H9 (cell line): Measurements from ENCODE around the gene SCD. TPM values are rescaled to one million over a fixed set of nuclear protein-coding genes. Genes with fewer than 3 reads are reported as not detected.

Experiments
- DNase-seq: peaks from one replicate; pipeline ENCODE4 v3.0.0-alpha.2; 2017
- H2AFZ ChIP-seq: one replicate; pipeline ENCODE4 v1.6.1; 2013; ENCODE audit warnings: mild to moderate bottlenecking, low read length, control low read depth, moderate library complexity
- H2AK5ac ChIP-seq: 2 replicates; pipeline ENCODE4 v1.6.1; 2013; ENCODE audit warnings: low read length, control low read depth, mixed read lengths; ENCODE audit not compliant: insufficient read length
- H2BK120ac ChIP-seq: one replicate; pipeline ENCODE4 v1.6.1; 2013; ENCODE audit warnings: low read depth, mild to moderate bottlenecking, low read length, control low read depth, inconsistent platforms; ENCODE audit not compliant: poor library complexity, severe bottlenecking
- H2BK12ac ChIP-seq: 2 replicates; pipeline ENCODE4 v1.6.1; 2013; ENCODE audit warnings: low read length, control low read depth, mixed read lengths, low read depth; ENCODE audit not compliant: insufficient read length
- H2BK15ac ChIP-seq: 2 replicates; pipeline ENCODE4 v1.6.1; 2013; ENCODE audit warnings: low read depth, low read length, control low read depth
- H2BK20ac ChIP-seq: one replicate; pipeline ENCODE4 v1.6.1; 2013; ENCODE audit warnings: low read depth, mild to moderate bottlenecking, low read length, control low read depth, inconsistent platforms; ENCODE audit not compliant: poor library complexity, severe bottlenecking
- H2BK5ac ChIP-seq: 2 replicates; pipeline ENCODE4 v1.6.1; 2013; ENCODE audit warnings: low read length, control low read depth, mixed read lengths; ENCODE audit not compliant: insufficient read length
- H3K14ac ChIP-seq: 2 replicates; pipeline ENCODE4 v1.6.1; 2013; ENCODE audit warnings: low read length, control low read depth; ENCODE audit not compliant: insufficient read depth
- H3K18ac ChIP-seq: 2 replicates; pipeline ENCODE4 v1.6.1; 2013; ENCODE audit warnings: low read depth, mild to moderate bottlenecking, mixed read lengths, low read length, control low read depth; ENCODE audit not compliant: insufficient read length
- H3K23ac ChIP-seq: 2 replicates; pipeline ENCODE4 v1.6.1; 2013; ENCODE audit warnings: low read length, control low read depth, mixed read lengths, low read depth; ENCODE audit not compliant: insufficient read length
- H3K23me2 ChIP-seq: 2 replicates; pipeline ENCODE4 v1.6.1; 2013; ENCODE audit warnings: low read depth, mild to moderate bottlenecking, mixed read lengths, low read length, control low read depth; ENCODE audit not compliant: insufficient read length, poor library complexity, severe bottlenecking
- H3K27ac ChIP-seq: 2 replicates; pipeline ENCODE4 v1.5.1; 2013; ENCODE audit warnings: low read length, control low read depth, mixed read lengths, low read depth; ENCODE audit not compliant: insufficient read length
- H3K27me3 ChIP-seq: 2 replicates; pipeline ENCODE4 v1.6.1; 2013; ENCODE audit warnings: low read length, control low read depth, inconsistent platforms; ENCODE audit not compliant: insufficient read depth
- H3K4ac ChIP-seq: 2 replicates; pipeline ENCODE4 v1.6.1; 2013; ENCODE audit warnings: low read depth, mild to moderate bottlenecking, control low read depth, inconsistent platforms, low read length, moderate library complexity
- H3K4me1 ChIP-seq: 2 replicates; pipeline ENCODE4 v1.6.1; 2013; ENCODE audit warnings: low read length, control low read depth, inconsistent platforms; ENCODE audit not compliant: insufficient read depth
- H3K4me2 ChIP-seq: 2 replicates; pipeline ENCODE4 v1.6.1; 2013; ENCODE audit warnings: low read length, control low read depth, mixed read lengths; ENCODE audit not compliant: insufficient read length, insufficient read depth
- H3K56ac ChIP-seq: 2 replicates; pipeline ENCODE4 v1.6.1; 2013; ENCODE audit warnings: low read depth, mild to moderate bottlenecking, mixed read lengths, low read length, control low read depth; ENCODE audit not compliant: insufficient read length
- H3K79me1 ChIP-seq: 2 replicates; pipeline ENCODE4 v1.6.1; 2013; ENCODE audit warnings: low read depth, mild to moderate bottlenecking, moderate library complexity, low read length, control low read depth, inconsistent platforms; ENCODE audit not compliant: insufficient read depth, poor library complexity, severe bottlenecking
- H3K79me2 ChIP-seq: 2 replicates; pipeline ENCODE4 v1.6.1; 2013; ENCODE audit warnings: low read length, control low read depth, inconsistent platforms; ENCODE audit not compliant: insufficient read depth
- H3K9ac ChIP-seq: 2 replicates; pipeline ENCODE4 v1.6.1; 2013; ENCODE audit warnings: low read length, control low read depth, mixed read lengths; ENCODE audit not compliant: insufficient read length; ENCODE audit errors: extremely low read depth
- H3K9me3 ChIP-seq: one replicate; pipeline ENCODE4 v1.6.1; 2013; ENCODE audit warnings: low read depth, low read length, inconsistent platforms; ENCODE audit not compliant: control insufficient read depth
- H3T11ph ChIP-seq: one replicate; pipeline ENCODE4 v1.6.1; 2013; ENCODE audit warnings: mild to moderate bottlenecking, low read length, control low read depth, inconsistent platforms
- H4K20me1 ChIP-seq: one replicate; pipeline ENCODE4 v1.6.1; 2013; ENCODE audit not compliant: control insufficient read depth, insufficient read length, insufficient read depth
- H4K5ac ChIP-seq: 2 replicates; pipeline ENCODE4 v1.6.1; 2013; ENCODE audit warnings: low read depth, mild to moderate bottlenecking, mixed read lengths, low read length, control low read depth; ENCODE audit not compliant: insufficient read length
- H4K8ac ChIP-seq: replicated peaks from 2 replicates; pipeline ENCODE4 v1.6.1; 2013; ENCODE audit warnings: low read length, control low read depth, mixed read lengths, low read depth; ENCODE audit not compliant: insufficient read length
- H4K91ac ChIP-seq: 2 replicates; pipeline ENCODE4 v1.6.1; 2013; ENCODE audit warnings: low read depth, mild to moderate bottlenecking, moderate library complexity, mixed read lengths, low read length, control low read depth; ENCODE audit not compliant: insufficient read length
- H3K27ac Mint-ChIP-seq, 3 experiments: 2 replicates in 2 of 3; 3 replicates in 1 of 3; pipeline ENCODE4 v1.8.0; 2020 to 2021; ENCODE audit warnings: mixed read lengths in 3 of 3, mild to moderate bottlenecking in 1 of 3, moderate library complexity in 1 of 3
- H3K27me3 Mint-ChIP-seq: 2 replicates; pipeline ENCODE4 v1.8.0; 2021; ENCODE audit warnings: low read depth, mild to moderate bottlenecking, moderate library complexity, mixed read lengths
- H3K36me3 Mint-ChIP-seq, 3 experiments: 2 replicates in 2 of 3; 3 replicates in 1 of 3; pipeline ENCODE4 v1.8.0; 2020 to 2021; ENCODE audit warnings: low read depth in 3 of 3, mixed read lengths in 3 of 3; ENCODE audit not compliant: insufficient read depth in 1 of 3
- H3K4me1 Mint-ChIP-seq, 2 experiments: 2 replicates each; pipeline ENCODE4 v1.8.0; 2020; ENCODE audit warnings: mixed read lengths in 2 of 2
- H3K4me3 Mint-ChIP-seq, 2 experiments: 2 replicates in 1 of 2; 3 replicates in 1 of 2; pipeline ENCODE4 v1.8.0; 2020 to 2021; ENCODE audit warnings: mild to moderate bottlenecking in 2 of 2, mixed read lengths in 2 of 2, moderate library complexity in 1 of 2
- H3K9me3 Mint-ChIP-seq, 2 experiments: 2 replicates in 1 of 2; 3 replicates in 1 of 2; pipeline ENCODE4 v1.8.0; 2020; ENCODE audit warnings: mild to moderate bottlenecking in 2 of 2, mixed read lengths in 2 of 2, moderate library complexity in 1 of 2
- CTCF ChIP-seq: fragments of 200-600 bp; sonication (generic); conservative IDR thresholded peaks from 3 replicates; pipeline ENCODE4 v1.8.0; 2021; ENCODE audit warnings: antibody characterized with exemption, mild to moderate bottlenecking
- WGBS: extraction: QIAGEN DNeasy Blood & Tissue Kit; methylation state at CpG from one replicate; pipeline ENCODE4 v1.1.7; 2013; ENCODE audit warnings: missing lambda C conversion rate, low lambda C conversion rate, mixed read lengths; ENCODE audit not compliant: insufficient read length; ENCODE audit errors: extremely low coverage; 5-methylcytosine and 5-hydroxymethylcytosine counted together
- total RNA-seq: library from RNA; stranded (reverse); gene quantifications from 2 replicates; pipeline ENCODE4 v1.2.1, GENCODE V29; 2021

The SCD gene
- total RNA-seq, 1 experiment from 2014 or later = 354 TPM

- WGBS = no CpG with 5 or more reads among the region's 16 CpGs
- no peaks in the 10 kb centered on the region for H4K20me1 ChIP-seq
- no peak overlapping the region for H3K4ac ChIP-seq
- no peaks in the 10 kb centered on the region for H3K27me3 ChIP-seq
- peak overlapping the region; percentile 76 for H3K18ac ChIP-seq
- H2BK20ac ChIP-seq = no peak overlapping the region
- H3K4me2 ChIP-seq = peak overlapping the region; percentile 81
- Mint-ChIP-seq H3K27ac (no peak overlapping the region), H3K4me1 (peaks cover 17 to 22% of the 10 kb centered on the region in 2 experiments), H3K9me3 (no peaks in the 10 kb centered on the region; a peak in 1 of 5 replicates), H3K36me3 (peaks cover 0 to 4% (median 0%) of the 10 kb centered on the region in 3 experiments; a peak in 3 of 7 replicates), H3K4me3 (no peak overlapping the region), H3K27me3 (no peaks in the 10 kb centered on the region)
- no peak overlapping the region for H2BK120ac ChIP-seq
- H2BK5ac ChIP-seq = no peak overlapping the region
- peak overlapping the region; percentile 79 for H3K9ac ChIP-seq
- no peak overlapping the region for H2BK12ac ChIP-seq
- H2AK5ac ChIP-seq = no peak overlapping the region
- peaks cover 13% of the 10 kb centered on the region for H3K23me2 ChIP-seq
- H3K56ac ChIP-seq = no peak overlapping the region
- no peak overlapping the region for H3K23ac ChIP-seq
- no peak overlapping the region for H4K8ac ChIP-seq
- no peak for DNase-seq
- no peak for TF ChIP-seq CTCF
- peaks cover 5% of the 10 kb centered on the region; the same call in 1 of the 2 replicates for H3K79me2 ChIP-seq
- no peak overlapping the region for H4K91ac ChIP-seq
- H3K79me1 ChIP-seq = no peaks in the 10 kb centered on the region
- no peak overlapping the region for H4K5ac ChIP-seq
- no peak overlapping the region for H2AFZ ChIP-seq
- no peak overlapping the region for H2BK15ac ChIP-seq
- H3K14ac ChIP-seq = peak overlapping the region; percentile 74; the same call in 1 of the 2 replicates
- H3K9me3 ChIP-seq = no peaks in the 10 kb centered on the region
- peaks cover 10% of the 10 kb centered on the region; the same call in 1 of the 2 replicates for H3K4me1 ChIP-seq
- no peak overlapping the region for H3T11ph ChIP-seq
- H3K27ac ChIP-seq = peak overlapping the region; percentile 57
These were observed 25.6 kb downstream of the SCD start for GRCh38 chr10:100372415-100373297.
